HL-60 (cell line): ENCODE measurements around the gene COL20A1.

Experiments used
- DNase-seq, 2 experiments: peaks; one replicate each; pipeline ENCODE4 v3.0.0-alpha.2; 2010 to 2020; ENCODE audit warnings: low read depth in 1 of 2, low spot score in 1 of 2
- H3K27ac ChIP-seq: fragments of 250-450 bp; sonication (Bioruptor Pico); replicated peaks from 2 replicates; pipeline ENCODE4 v1.5.1; 2020; ENCODE audit warnings: mild to moderate bottlenecking, moderate library complexity
- H3K27me3 ChIP-seq: fragments of 250-450 bp; sonication (Bioruptor Pico); 2 replicates; pipeline ENCODE4 v1.5.1; 2021; ENCODE audit warnings: mild to moderate bottlenecking, moderate library complexity; ENCODE audit not compliant: insufficient read depth, poor library complexity, severe bottlenecking
- H3K4me3 ChIP-seq: replicated peaks from 2 replicates; pipeline ENCODE4 v1.5.1; 2011; ENCODE audit warnings: mild to moderate bottlenecking, control low read depth, low read length; ENCODE audit not compliant: insufficient read depth
- CTCF ChIP-seq: IDR thresholded peaks from one replicate; pipeline ENCODE4 v1.5.1; 2011; ENCODE audit warnings: low read length, control low read depth, inconsistent platforms; ENCODE audit not compliant: insufficient read depth
- GABPA ChIP-seq: IDR thresholded peaks from 2 replicates; pipeline ENCODE4 v1.6.1; 2012; ENCODE audit warnings: low read depth
- POLR2AphosphoS5 ChIP-seq: IDR thresholded peaks from 2 replicates; pipeline ENCODE4 v1.6.1; 2012; ENCODE audit warnings: low read depth
- REST ChIP-seq: IDR thresholded peaks from 2 replicates; pipeline ENCODE4 v1.6.1; 2012; ENCODE audit warnings: low read depth; ENCODE audit not compliant: insufficient replicate concordance
- SPI1 ChIP-seq: IDR thresholded peaks from 2 replicates; pipeline ENCODE4 v1.6.1; 2012; ENCODE audit warnings: low read depth, mild to moderate bottlenecking, borderline replicate concordance

The COL20A1 gene

DNA sequence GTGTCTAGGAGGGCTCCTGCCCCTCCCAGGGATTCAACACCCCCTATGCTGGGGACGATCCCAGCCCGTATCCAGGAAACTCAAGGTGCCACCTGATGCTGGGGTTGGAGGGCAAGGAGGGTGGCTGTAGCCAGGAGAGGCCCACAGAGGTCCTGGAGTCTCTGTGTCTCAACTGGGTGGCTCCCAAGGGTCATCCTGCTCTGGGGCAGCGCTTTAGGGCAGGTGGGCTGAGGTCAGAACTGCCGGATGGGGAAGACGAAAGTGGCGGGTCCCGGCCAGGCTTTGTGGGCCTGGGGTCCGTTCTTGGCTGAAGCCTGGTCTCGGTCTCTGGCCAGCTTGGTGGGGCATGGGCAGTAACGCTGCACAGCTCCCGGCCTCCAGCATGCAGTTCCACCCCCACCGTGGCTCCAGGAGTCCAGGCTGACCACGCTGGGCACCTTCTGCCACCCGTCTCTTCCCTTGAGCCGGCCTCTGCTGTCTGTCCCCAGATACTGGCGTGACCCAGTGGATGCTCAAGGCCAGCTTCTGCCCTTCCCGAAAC, 2.8 kb upstream of the COL20A1 start:
- H3K27me3 ChIP-seq, result peaks cover 5% of the 10 kb centered on the region
- H3K27ac ChIP-seq, result no peak overlapping the region
- no peak for TF ChIP-seq CTCF
- TF ChIP-seq POLR2AphosphoS5, result no peak
- no peak for TF ChIP-seq GABPA
- TF ChIP-seq SPI1, result no peak
- TF ChIP-seq REST, result no peak
- H3K4me3 ChIP-seq, result no peak overlapping the region
- no peak for DNase-seq

GRCh38 chr20:63290677-63291472, 2.1 kb upstream of the COL20A1 start:
- H3K27me3 ChIP-seq, result peaks cover 12% of the 10 kb centered on the region
- DNase-seq, result peak in 1 of 2 experiments; percentile 46
- TF ChIP-seq CTCF (peak; percentile 34), POLR2AphosphoS5 (no peak)

GRCh38 chr20:63291811-63292210, 1.2 kb upstream of the COL20A1 start:
- no peak overlapping the region for H3K4me3 ChIP-seq
- no peak for DNase-seq
- peaks cover 19% of the 10 kb centered on the region for H3K27me3 ChIP-seq
- no peak for TF ChIP-seq SPI1
- no peak for TF ChIP-seq POLR2AphosphoS5
- TF ChIP-seq REST, result no peak
- no peak for TF ChIP-seq CTCF
- TF ChIP-seq GABPA, result no peak
- no peak overlapping the region for H3K27ac ChIP-seq

More at GRCh38 chr20:63290677-63291472, 2.1 kb upstream of the COL20A1 start:
- no peak overlapping the region for H3K4me3 ChIP-seq
- H3K27ac ChIP-seq, result no peak overlapping the region
